Pancreas (tissue), 10 donors: ENCODE data around the gene PPP2R5E. TPM values are rescaled to one million over a fixed set of nuclear protein-coding genes. Genes with fewer than 3 reads are reported as not detected.

Experiments
- ATAC-seq, 4 donors: fragments of 200-7000 bp; cut with Tn5 transposase; one replicate each; pipeline versions ENCODE4 v1.8.0 to v1.9.1; 2020; ENCODE audit warnings: mild to moderate bottlenecking in 4 of 4, moderate library complexity in 4 of 4
- DNase-seq, 6 donors: peaks; one replicate each; pipeline ENCODE4 v3.0.0-alpha.2; 2020
- FAIRE-seq: peaks from 2 replicates; lab custom pipeline; 2012; peaks lifted over from hg19 to GRCh38; lab: Jason Lieb, UNC
- H3K27ac ChIP-seq, 4 donors: fragments of 200-600 bp; sonication (generic); 1 replicate in 3 of 4; 2 replicates in 1 of 4; pipeline versions ENCODE4 v1.5.0 to v1.8.0; 2020
- H3K27me3 ChIP-seq, 4 donors: fragments of 200-600 bp; one replicate each; pipeline ENCODE4 v1.8.0; 2021
- H3K36me3 ChIP-seq, 3 donors: fragments of 200-600 bp; sonication (generic) in 1 of 3; one replicate each; pipeline versions ENCODE4 v1.5.0 to v1.8.0; 2020 to 2021
- H3K4me1 ChIP-seq, 3 donors: fragments of 200-600 bp; one replicate each; pipeline ENCODE4 v1.8.0; 2021
- H3K4me3 ChIP-seq, 4 donors: fragments of 200-600 bp; sonication (generic) in 2 of 4; one replicate each; pipeline versions ENCODE4 v1.5.0 to v1.8.0; 2020 to 2021
- H3K9me3 ChIP-seq, 4 donors: fragments of 200-600 bp; one replicate each; pipeline ENCODE4 v1.8.0; 2021
- WGBS, 2 donors: extraction: QIAGEN DNeasy Blood & Tissue Kit; methylation state at CpG; one replicate each; pipeline ENCODE4 v1.1.7; 2013; 5-methylcytosine and 5-hydroxymethylcytosine counted together
- intact Hi-C, 3 donors: fragments of 100-400 bp; cut with DNase I; formaldehyde crosslinking; loops; one replicate each; pipeline versions ENCODE4 v1.11.1 to v1.14.2; 2022
- polyA plus RNA-seq, 2 donors: library from polyadenylated mRNA; stranded (reverse); fragments of 200-250 nt; gene quantifications; one replicate each; pipeline ENCODE4 v1.2.3, GENCODE V29; 2013
- total RNA-seq, 6 donors: library from RNA; stranded (reverse); fragmentation: NEBNext Ultra II Directional in 4 of 6; extraction: Animal tissue kit (Norgen Biotek cat#: 25700) in 4 of 6; gene quantifications; one replicate each; pipeline versions ENCODE4 v1.2.1 to v1.2.4, GENCODE V29; 2021 to 2023
- TF ChIP-seq, protein P1 (sequence below), 4 donors: fragments of 200-600 bp; sonication (generic) in 3 of 4; IDR thresholded peaks; one replicate each; pipeline versions ENCODE4 v1.5.0 to v1.8.0; 2021; ENCODE audit warnings: antibody characterized with exemption in 4 of 4
- donor health status: healthy with polysubstance abuse.
- donor health status: DM: no; HTN: no; CAD: no; lungs with moderate emphysema.
- donor health status: DM: no; HTN: no; CAD: no.
- donor health status: control.
- donor health status: control.
- donor health status: Bipolar disorder and iron deficiency.
- donor health status: DM: yes; HTN: yes; CAD: no.
- donor health status: DM: no; HTN: no; CAD: no.
- donor health status: DM: no; HTN: no; CAD: no.
- donor health status: DM: yes; HTN: yes; CAD: no.

PPP2R5E gene
- total and polyA plus RNA-seq, 8 donors, result 3.6 to 25.6 (median 15.0) TPM

DNA sequence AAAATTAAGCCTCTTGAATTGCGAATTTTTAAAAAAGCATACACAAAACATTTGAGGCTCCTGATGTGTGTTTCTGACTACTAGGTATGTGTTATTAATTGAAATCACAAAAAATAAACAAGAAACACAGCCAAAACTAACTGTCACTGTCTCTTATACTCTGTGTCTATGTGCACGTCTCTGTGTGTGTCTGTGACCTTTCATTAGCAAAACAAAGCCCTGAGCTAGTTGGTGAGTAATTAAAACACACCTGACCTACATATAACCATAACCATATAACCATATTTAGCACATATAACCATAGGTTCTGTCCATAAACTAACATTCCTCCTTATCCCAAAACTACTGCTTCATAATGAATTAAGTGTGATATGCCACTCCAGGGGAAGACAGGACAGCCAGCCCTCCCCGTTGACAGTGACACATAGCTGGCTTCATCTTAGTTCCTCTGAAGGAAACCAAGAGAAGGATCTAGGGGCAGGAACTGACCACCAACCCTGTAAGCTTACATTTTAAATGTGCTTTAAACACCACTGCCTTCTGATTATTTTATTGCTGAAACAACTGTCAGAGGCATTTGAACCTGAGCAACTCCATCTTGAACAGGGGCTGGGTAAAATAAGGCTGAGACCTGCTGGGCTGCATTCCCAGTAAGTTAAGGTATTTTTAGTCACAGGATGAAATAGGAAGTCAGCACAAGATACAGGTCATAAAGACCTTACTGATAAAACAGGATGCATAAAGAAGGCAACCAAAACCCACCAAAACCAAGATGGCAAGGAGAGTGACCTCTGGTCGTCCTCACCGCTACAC, 106.7 kb downstream of the PPP2R5E start:
- H3K4me1 ChIP-seq, result peaks cover 34 to 49% (median 38%) of the 10 kb centered on the region in 3 donors
- no peaks in the 10 kb centered on the region for H3K36me3 ChIP-seq
- no peak for ATAC-seq
- H3K27ac ChIP-seq, result peak overlapping the region in 2 of 4 donors; percentile 78 to 82
- H3K9me3 ChIP-seq, result no peaks in the 10 kb centered on the region
- whole genome bisulfite sequencing, 2 donors, result 70 to 73% methylated on average over 5 of the region's 5 CpGs
- H3K4me3 ChIP-seq, result no peak overlapping the region
- no peak for DNase-seq
- TF ChIP-seq, protein P1, sequence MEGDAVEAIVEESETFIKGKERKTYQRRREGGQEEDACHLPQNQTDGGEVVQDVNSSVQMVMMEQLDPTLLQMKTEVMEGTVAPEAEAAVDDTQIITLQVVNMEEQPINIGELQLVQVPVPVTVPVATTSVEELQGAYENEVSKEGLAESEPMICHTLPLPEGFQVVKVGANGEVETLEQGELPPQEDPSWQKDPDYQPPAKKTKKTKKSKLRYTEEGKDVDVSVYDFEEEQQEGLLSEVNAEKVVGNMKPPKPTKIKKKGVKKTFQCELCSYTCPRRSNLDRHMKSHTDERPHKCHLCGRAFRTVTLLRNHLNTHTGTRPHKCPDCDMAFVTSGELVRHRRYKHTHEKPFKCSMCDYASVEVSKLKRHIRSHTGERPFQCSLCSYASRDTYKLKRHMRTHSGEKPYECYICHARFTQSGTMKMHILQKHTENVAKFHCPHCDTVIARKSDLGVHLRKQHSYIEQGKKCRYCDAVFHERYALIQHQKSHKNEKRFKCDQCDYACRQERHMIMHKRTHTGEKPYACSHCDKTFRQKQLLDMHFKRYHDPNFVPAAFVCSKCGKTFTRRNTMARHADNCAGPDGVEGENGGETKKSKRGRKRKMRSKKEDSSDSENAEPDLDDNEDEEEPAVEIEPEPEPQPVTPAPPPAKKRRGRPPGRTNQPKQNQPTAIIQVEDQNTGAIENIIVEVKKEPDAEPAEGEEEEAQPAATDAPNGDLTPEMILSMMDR (IDR thresholded peaks at IDR 0.05), result no peak
- FAIRE-seq, result no peak
- H3K27me3 ChIP-seq, result no peaks in the 10 kb centered on the region
- intact Hi-C loops, result no loop called here

DNA sequence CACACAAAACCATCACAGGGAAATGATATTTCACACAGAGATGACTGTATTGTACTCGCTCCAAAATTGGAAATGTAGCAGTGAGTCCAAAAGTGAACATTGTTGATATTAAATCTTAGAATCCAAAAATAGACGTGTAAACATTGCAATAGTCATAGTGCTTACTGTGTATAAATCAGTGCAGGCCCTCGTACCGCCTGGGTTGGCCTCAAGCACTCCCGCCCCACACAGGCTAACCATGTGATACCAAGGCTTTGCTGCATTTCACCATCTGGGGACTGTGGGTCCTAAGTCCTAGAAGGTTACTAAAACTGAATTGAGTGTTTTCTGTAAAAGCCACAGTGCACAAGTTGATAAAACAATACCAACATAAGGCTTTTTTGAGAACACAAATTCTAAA, 107.3 kb downstream of the PPP2R5E start:
- Histone ChIP-seq H3K36me3 (no peaks in the 10 kb centered on the region), H3K4me3 (no peak overlapping the region), H3K27me3 (no peaks in the 10 kb centered on the region), H3K9me3 (no peaks in the 10 kb centered on the region), H3K27ac (peak overlapping the region in 2 of 4 donors; percentile 78 to 82), H3K4me1 (peaks cover 35 to 53% (median 38%) of the 10 kb centered on the region in 3 donors)
- 21 to 23% methylated on average over 5 of the region's 5 CpGs for WGBS, 2 donors
- DNase-seq, result peak; percentile 42 to 64 (median 58)
- peak; percentile 78 to 86 (median 84) for ATAC-seq
- intact Hi-C loops, result no loop called here
- TF ChIP-seq, protein P1 (IDR thresholded peaks at IDR 0.05), result no peak
- no peak for FAIRE-seq

DNA sequence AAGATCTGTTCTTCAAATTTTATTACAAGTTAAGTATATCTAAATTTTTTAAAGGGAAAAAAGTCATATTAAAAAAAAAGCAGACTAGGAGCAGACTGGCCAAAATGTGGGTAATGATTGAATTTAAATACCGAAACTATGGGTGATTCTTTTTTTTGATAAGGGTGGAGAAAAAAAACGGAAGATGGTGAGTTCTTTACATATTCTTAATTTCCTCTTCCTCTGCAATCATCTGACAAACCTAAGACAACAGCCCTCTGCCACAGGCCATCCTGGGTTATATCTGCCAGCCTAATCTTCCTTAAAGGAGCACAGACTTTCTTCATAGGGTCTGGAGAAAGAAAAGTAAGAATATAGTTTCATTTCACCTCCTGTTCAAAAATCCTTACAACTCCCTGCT, 108.0 kb downstream of the PPP2R5E start:
- ATAC-seq (no peak), FAIRE-seq (no peak), DNase-seq (no peak)
- Histone ChIP-seq H3K4me3 (no peak overlapping the region), H3K9me3 (no peaks in the 10 kb centered on the region), H3K36me3 (no peaks in the 10 kb centered on the region), H3K27me3 (no peaks in the 10 kb centered on the region), H3K4me1 (peaks cover 35 to 53% (median 38%) of the 10 kb centered on the region in 3 donors), H3K27ac (peak overlapping the region in 2 of 4 donors; percentile 78 to 82)
- TF ChIP-seq, protein P1 (IDR thresholded peaks at IDR 0.05), result no peak
- 64 to 79% methylated on average over 2 of the region's 2 CpGs for WGBS, 2 donors
- intact Hi-C loops, result no loop called here

DNA sequence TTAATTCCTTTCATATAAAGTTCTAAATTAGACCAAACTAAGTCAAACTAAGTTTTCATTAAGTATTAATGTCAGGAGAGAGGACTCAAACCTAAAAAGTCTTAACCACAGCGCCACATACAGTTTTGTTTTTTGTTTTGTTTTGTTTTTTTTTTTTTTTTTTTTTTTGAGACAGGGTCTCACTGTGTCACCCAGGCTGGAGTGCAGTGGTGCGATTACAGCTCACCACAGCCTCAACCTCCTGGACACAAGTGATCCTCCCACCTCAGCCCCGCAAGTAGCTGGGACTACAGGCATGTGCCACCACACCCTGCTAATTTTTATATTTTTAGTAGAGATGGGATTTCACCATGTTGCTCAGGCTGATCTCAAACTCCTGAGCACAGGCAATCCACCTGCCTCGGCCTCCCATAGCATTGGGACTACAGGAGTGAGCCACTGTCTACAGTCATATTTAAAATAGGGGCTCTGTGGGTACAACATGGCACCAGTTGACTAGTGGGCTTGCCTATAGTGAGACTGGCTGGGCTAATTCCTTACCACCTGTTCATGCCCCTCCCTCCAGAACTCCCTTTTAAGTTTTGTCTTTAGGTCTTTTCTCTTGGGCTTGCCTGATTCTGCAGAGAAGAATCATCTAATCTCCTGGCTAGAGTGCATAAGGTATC, 110.2 kb downstream of the PPP2R5E start:
- ATAC-seq, result no peak
- Histone ChIP-seq H3K36me3 (no peaks in the 10 kb centered on the region), H3K4me1 (peaks cover 28 to 45% (median 30%) of the 10 kb centered on the region in 3 donors), H3K4me3 (no peak overlapping the region), H3K27me3 (no peaks in the 10 kb centered on the region), H3K9me3 (no peaks in the 10 kb centered on the region), H3K27ac (no peak overlapping the region)
- FAIRE-seq, result no peak
- no peak for DNase-seq
- intact Hi-C loops, result no loop called here
- 96 to 97% methylated on average over 4 of the region's 4 CpGs for WGBS, 2 donors
- TF ChIP-seq, protein P1 (IDR thresholded peaks at IDR 0.05), result no peak
